H1 (cell line): Measurements from ENCODE around the gene TTC13.

Source experiments
- ATF3 ChIP-seq: IDR thresholded peaks from 2 replicates; pipeline ENCODE4 v1.6.1; 2011; ENCODE audit warnings: low read depth, mild to moderate bottlenecking, low read length; ENCODE audit not compliant: insufficient read depth
- BCL11A ChIP-seq, 2 experiments: IDR thresholded peaks; one replicate each; pipeline ENCODE4 v1.6.1; 2011; ENCODE audit warnings: low read depth in 2 of 2, low read length in 2 of 2, mild to moderate bottlenecking in 2 of 2
- CBX8 ChIP-seq: fragments of 300-800, 300-1000 bp; sonication (generic); IDR thresholded peaks from 2 replicates; pipeline ENCODE4 v1.7.1; 2016; ENCODE audit warnings: low read depth, low read length, borderline replicate concordance
- CHD1 ChIP-seq: IDR thresholded peaks from 2 replicates; pipeline ENCODE4 v1.6.1; 2012; ENCODE audit warnings: low read depth, low read length, improper control_type of control experiment
- CTCF ChIP-seq, 3 experiments: IDR thresholded peaks; 1 replicate in 2 of 3; 2 replicates in 1 of 3; pipeline versions ENCODE4 v1.5.1 to v1.6.1; 2011; ENCODE audit warnings: low read length in 3 of 3, mild to moderate bottlenecking in 3 of 3, inconsistent platforms in 2 of 3, low read depth in 1 of 3, moderate library complexity in 1 of 3; ENCODE audit not compliant: insufficient read depth in 1 of 3; ENCODE audit errors: control extremely low read depth in 1 of 3
- JUND ChIP-seq: IDR thresholded peaks from 2 replicates; pipeline ENCODE4 v1.6.1; 2011; ENCODE audit warnings: mild to moderate bottlenecking, improper control_type of control experiment, low read length
- KDM1A ChIP-seq: fragments of 200-600, 300-600 bp; sonication (generic); IDR thresholded peaks from 2 replicates; pipeline ENCODE4 v1.7.1; 2016; ENCODE audit warnings: mild to moderate bottlenecking, low read length, borderline replicate concordance
- POLR2A ChIP-seq, 2 experiments: IDR thresholded peaks; 1 replicate in 1 of 2; 2 replicates in 1 of 2; pipeline ENCODE4 v1.6.1; 2011; ENCODE audit warnings: low read depth in 2 of 2, low read length in 2 of 2, mild to moderate bottlenecking in 2 of 2; ENCODE audit errors: control extremely low read depth in 1 of 2
- SIX5 ChIP-seq: IDR thresholded peaks from 2 replicates; pipeline ENCODE4 v1.6.1; 2011; ENCODE audit warnings: mild to moderate bottlenecking, low read depth, low read length

- TF ChIP-seq CBX8 (no peak), KDM1A (no peak), POLR2A (IDR thresholded peaks at IDR 0.05; ENCODE audit: control extremely low read depth in 1 of 2, low read depth in 2 of 2, low read length in 2 of 2) (no peak), CTCF (IDR thresholded peaks at IDR 0.05; ENCODE audit: control extremely low read depth in 1 of 3, insufficient read depth in 1 of 3, low read depth in 1 of 3, low read length in 3 of 3) (no peak), ATF3 (no peak), JUND (no peak), CHD1 (no peak), BCL11A (IDR thresholded peaks at IDR 0.05; ENCODE audit: low read depth in 2 of 2, low read length in 2 of 2) (no peak), SIX5 (no peak)
These were observed 113.4 kb downstream of the TTC13 start for GRCh38 chr1:230865062-230865817.
